ENCODE data around the gene RALGAPA2. TPM values are rescaled to one million over a fixed set of nuclear protein-coding genes. Genes with fewer than 3 reads are reported as not detected.

Gene RALGAPA2
- polyA plus RNA-seq, 2 of the 4 experiments (the other 2 are of a cell fraction), result 4.0 to 4.7 TPM

- TF ChIP-seq HEYL (CRISPR knock-in tag; IDR thresholded peaks at IDR 0.05), result no peak
- TF ChIP-seq ZNF302 (CRISPR knock-in tag; IDR thresholded peaks at IDR 0.05), result no peak
- TF ChIP-seq NR3C1 (IDR thresholded peaks at IDR 0.05), result no peak
- TF ChIP-seq SREBF2 (IDR thresholded peaks at IDR 0.05), result no peak
- no peak for TF ChIP-seq HDAC2 (IDR thresholded peaks at IDR 0.05)
- no peak for TF ChIP-seq CEBPB (IDR thresholded peaks at IDR 0.05)
These were observed 62.5 kb downstream of the RALGAPA2 start (continued) for GRCh38 chr20:20649945-20650344.

GRCh38 chr20:20643927-20644326 is 68.5 kb downstream of the RALGAPA2 start:
- DNase-seq (ENCODE audit: low read depth in 1 of 2, low spot score in 1 of 2), result no peak
- no peak for FAIRE-seq
- ChIA-PET CTCF (interaction anchor here (1.4 kb wide), 1 partner anchor 50 kb away, joined by 3 read pairs; no protein-coding TSS in a partner anchor), POLR2A (no interaction called here)
- no peaks in the 10 kb centered on the region for H3K9me3 ChIP-seq
- no peak overlapping the region for H3K27ac ChIP-seq
- 69% methylated on average over 3 of the region's 3 CpGs for WGBS (ENCODE audit: missing lambda C conversion rate)
- no peak for TF ChIP-seq ZSCAN20 (CRISPR knock-in tag; IDR thresholded peaks at IDR 0.05)
- TF ChIP-seq EP300 (IDR thresholded peaks at IDR 0.05), result no peak
- no peak for TF ChIP-seq FOXS1 (CRISPR knock-in tag; IDR thresholded peaks at IDR 0.05)
- TF ChIP-seq ZFP36 (IDR thresholded peaks at IDR 0.05; ENCODE audit: borderline replicate concordance, partially characterized antibody), result no peak
- TF ChIP-seq HOXA7 (CRISPR knock-in tag; IDR thresholded peaks at IDR 0.05), result no peak
- TF ChIP-seq ZNF302 (CRISPR knock-in tag; IDR thresholded peaks at IDR 0.05), result no peak
- TF ChIP-seq RNF2 (IDR thresholded peaks at IDR 0.05; ENCODE audit: borderline replicate concordance, low read depth), result no peak
- no peak for TF ChIP-seq SMC3 (IDR thresholded peaks at IDR 0.05)
- TF ChIP-seq ATOH8 (CRISPR knock-in tag; IDR thresholded peaks at IDR 0.05; ENCODE audit: low read depth), result no peak
- no peak for TF ChIP-seq BHLHE40 (IDR thresholded peaks at IDR 0.05; ENCODE audit: low read depth, low read length)
- no peak for TF ChIP-seq KDM1A (IDR thresholded peaks at IDR 0.05; ENCODE audit: low read depth)
- TF ChIP-seq E2F6 (IDR thresholded peaks at IDR 0.05; ENCODE audit: borderline replicate concordance, low read depth), result no peak
- no peak for TF ChIP-seq KDM5A (IDR thresholded peaks at IDR 0.05)
- TF ChIP-seq TFCP2L1 (CRISPR knock-in tag; IDR thresholded peaks at IDR 0.05), result no peak
- no peak for TF ChIP-seq PHF8 (IDR thresholded peaks at IDR 0.05; ENCODE audit: borderline replicate concordance, low read depth)
- TF ChIP-seq FOSL2 (IDR thresholded peaks at IDR 0.05), result no peak
- no peak for TF ChIP-seq FOSL2 (CRISPR knock-in tag; IDR thresholded peaks at IDR 0.05)
- no peak for TF ChIP-seq EHMT2 (IDR thresholded peaks at IDR 0.05; ENCODE audit: low read depth)
- no peak for TF ChIP-seq HES2 (IDR thresholded peaks at IDR 0.05)
- TF ChIP-seq MAFK (IDR thresholded peaks at IDR 0.05; ENCODE audit: partially characterized antibody), result no peak
- no peaks in the 10 kb centered on the region for H3K4me1 ChIP-seq
- no peak overlapping the region for H3K4me3 ChIP-seq
- ATAC-seq, result no peak
- no peak overlapping the region for H3K4me2 ChIP-seq

GRCh38 chr20:20641783-20642182 is 70.7 kb downstream of the RALGAPA2 start:
- Histone ChIP-seq H3K4me2 (no peak overlapping the region), H3K4me3 (no peak overlapping the region), H3K27ac (no peak overlapping the region), H3K9me3 (no peaks in the 10 kb centered on the region), H3K4me1 (no peaks in the 10 kb centered on the region)
- ChIA-PET CTCF (interaction anchor here (1.5 kb wide), 1 partner anchor 558 kb away, joined by 3 read pairs; no protein-coding TSS in a partner anchor), POLR2A (no interaction called here)
- DNase-seq (ENCODE audit: low read depth in 1 of 2, low spot score in 1 of 2), result no peak
- no peak for FAIRE-seq
- TF ChIP-seq MAZ (IDR thresholded peaks at IDR 0.05; ENCODE audit: borderline replicate concordance, low read depth, low read length) (no peak), BHLHE40 (IDR thresholded peaks at IDR 0.05; ENCODE audit: low read depth, low read length) (no peak), USF2 (IDR thresholded peaks at IDR 0.05) (no peak), CHD4 (IDR thresholded peaks at IDR 0.05; ENCODE audit: borderline replicate concordance) (no peak), EHF (CRISPR knock-in tag; IDR thresholded peaks at IDR 0.05) (no peak), PBX3 (IDR thresholded peaks at IDR 0.05) (no peak), E2F6 (IDR thresholded peaks at IDR 0.05; ENCODE audit: borderline replicate concordance, low read depth) (no peak), TP53 (CRISPR knock-in tag; IDR thresholded peaks at IDR 0.05) (no peak), EHMT2 (IDR thresholded peaks at IDR 0.05; ENCODE audit: low read depth) (no peak), NR3C1 (IDR thresholded peaks at IDR 0.05) (no peak), KDM5A (IDR thresholded peaks at IDR 0.05) (no peak), CEBPB (IDR thresholded peaks at IDR 0.05) (no peak), HOXB5 (CRISPR knock-in tag; IDR thresholded peaks at IDR 0.05) (no peak), ZNF302 (CRISPR knock-in tag; IDR thresholded peaks at IDR 0.05) (no peak), RARB (CRISPR knock-in tag; IDR thresholded peaks at IDR 0.05) (no peak)
- ATAC-seq, result no peak
- 69% methylated on average over 2 of the region's 2 CpGs for WGBS (ENCODE audit: missing lambda C conversion rate)
